ENCODE data around the gene PLCH1. TPM values are rescaled to one million over a fixed set of nuclear protein-coding genes. Genes with fewer than 3 reads are reported as not detected.

Gene PLCH1
- total RNA-seq, 1 donor from 2014 or later = 14.0 TPM

- no peak for TF ChIP-seq CTCF (IDR thresholded peaks at IDR 0.05)
- intact Hi-C loops (cut with DNase I) = no loop called here
- H3K4me3 ChIP-seq = no peak overlapping the region
- H3K4me1 ChIP-seq = no peaks in the 10 kb centered on the region
- no peak for DNase-seq
- H3K36me3 ChIP-seq = no peaks in the 10 kb centered on the region
- H3K9me3 ChIP-seq = no peaks in the 10 kb centered on the region
- H3K27ac ChIP-seq = no peak overlapping the region
- H3K27me3 ChIP-seq (ENCODE audit: low read depth) = no peaks in the 10 kb centered on the region
- no peak for ATAC-seq
Measured at GRCh38 chr3:155481591-155481990, 263.3 kb downstream of the PLCH1 start.

- DNase-seq (no peak), ATAC-seq (no peak)
- H3K4me1 ChIP-seq = no peaks in the 10 kb centered on the region
- intact Hi-C loops (cut with DNase I) = no loop called here
- no peak overlapping the region for H3K27ac ChIP-seq
- no peak for TF ChIP-seq CTCF (IDR thresholded peaks at IDR 0.05)
- no peaks in the 10 kb centered on the region for H3K27me3 ChIP-seq (ENCODE audit: low read depth)
- no peak overlapping the region for H3K4me3 ChIP-seq
- peaks cover 3% of the 10 kb centered on the region for H3K9me3 ChIP-seq
- H3K36me3 ChIP-seq = no peaks in the 10 kb centered on the region
Measured at GRCh38 chr3:155481089-155481488, 263.8 kb downstream of the PLCH1 start.

DNA sequence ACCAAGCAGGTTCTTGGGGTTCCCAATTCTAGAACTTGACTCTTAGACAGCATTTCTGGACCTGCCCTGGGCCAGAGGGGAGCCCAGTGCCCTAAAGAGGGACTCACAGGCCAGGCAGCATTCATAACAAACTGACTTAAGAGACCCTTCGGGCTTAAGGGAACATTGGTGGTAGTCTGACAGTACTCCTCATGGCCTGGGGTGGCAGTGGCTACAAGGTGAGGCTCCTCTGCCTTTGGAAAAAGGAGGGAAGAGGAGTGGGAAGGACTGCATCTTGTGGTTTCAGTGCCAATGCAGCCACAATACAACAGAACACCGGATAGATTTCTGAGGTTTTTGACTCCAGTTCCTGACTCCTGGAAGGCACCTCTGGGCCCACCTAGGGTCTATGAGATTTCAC lies 279.2 kb downstream of the PLCH1 start:
- no peak for DNase-seq
- no peak for TF ChIP-seq CTCF (IDR thresholded peaks at IDR 0.05)
- no peak overlapping the region for H3K4me3 ChIP-seq
- no peaks in the 10 kb centered on the region for H3K4me1 ChIP-seq
- no peaks in the 10 kb centered on the region for H3K36me3 ChIP-seq
- H3K27ac ChIP-seq = no peak overlapping the region
- no peaks in the 10 kb centered on the region for H3K27me3 ChIP-seq (ENCODE audit: low read depth)
- ATAC-seq = no peak
- no peaks in the 10 kb centered on the region for H3K9me3 ChIP-seq
- intact Hi-C loops (cut with DNase I) = no loop called here

GRCh38 chr3:155462672-155463071 lies 282.2 kb downstream of the PLCH1 start:
- Histone ChIP-seq H3K27ac (no peak overlapping the region), H3K36me3 (no peaks in the 10 kb centered on the region), H3K4me1 (no peaks in the 10 kb centered on the region), H3K9me3 (no peaks in the 10 kb centered on the region), H3K4me3 (no peak overlapping the region), H3K27me3 (ENCODE audit: low read depth) (no peaks in the 10 kb centered on the region)
- DNase-seq (no peak), ATAC-seq (no peak)
- intact Hi-C loops (cut with DNase I) = no loop called here
- no peak for TF ChIP-seq CTCF (IDR thresholded peaks at IDR 0.05)

- DNase-seq = no peak
- intact Hi-C loops (cut with DNase I) = no loop called here
Measured at GRCh38 chr3:155457591-155457990, 287.3 kb downstream of the PLCH1 start.

More at GRCh38 chr3:155457591-155457990, 287.3 kb downstream of the PLCH1 start:
- no peak for TF ChIP-seq CTCF (IDR thresholded peaks at IDR 0.05)
- no peaks in the 10 kb centered on the region for H3K27me3 ChIP-seq (ENCODE audit: low read depth)
- H3K4me3 ChIP-seq = no peak overlapping the region
- H3K27ac ChIP-seq = no peak overlapping the region
- H3K4me1 ChIP-seq = no peaks in the 10 kb centered on the region
- no peaks in the 10 kb centered on the region for H3K36me3 ChIP-seq
- no peaks in the 10 kb centered on the region for H3K9me3 ChIP-seq
- ATAC-seq = no peak

Measured in lower lobe of right lung (tissue), 2 donors.